Transverse colon (tissue), 4 donors: Measurements from ENCODE around the gene PRRT3. TPM values are rescaled to one million over a fixed set of nuclear protein-coding genes. Genes with fewer than 3 reads are reported as not detected.

ENCODE experiments used
- DNase-seq: peaks from one replicate; pipeline ENCODE4 v3.0.0-alpha.2; 2019
- H3K27ac ChIP-seq, 4 donors: fragments of 200-600 bp; sonication (generic); 2 replicates each; pipeline ENCODE4 v1.5.1; 2016 to 2018; ENCODE audit warnings: inconsistent platforms in 4 of 4
- H3K27me3 ChIP-seq: fragments of 200-600 bp; sonication (generic); 2 replicates; pipeline ENCODE4 v1.5.1; 2017; ENCODE audit warnings: inconsistent platforms
- H3K36me3 ChIP-seq, 4 donors: fragments of 200-600 bp; sonication (generic); 2 replicates each; pipeline ENCODE4 v1.5.1; 2017 to 2019; ENCODE audit warnings: inconsistent platforms in 4 of 4
- H3K4me1 ChIP-seq, 4 donors: fragments of 200-600 bp; sonication (generic); 2 replicates each; pipeline ENCODE4 v1.5.1; 2017 to 2020; ENCODE audit warnings: inconsistent platforms in 4 of 4
- H3K4me3 ChIP-seq, 4 donors: fragments of 200-600 bp; sonication (generic); 1 replicate in 1 of 4; 2 replicates in 3 of 4; pipeline versions ENCODE4 v1.5.1 to v1.6.1; 2017 to 2019; ENCODE audit warnings: inconsistent platforms in 4 of 4
- H3K9me3 ChIP-seq, 2 donors: fragments of 200-600 bp; sonication (generic); 2 replicates each; pipeline ENCODE4 v1.5.1; 2017 to 2019; ENCODE audit warnings: inconsistent platforms in 2 of 2
- CTCF ChIP-seq, 5 experiments: fragments of 200-600 bp in 3 of 5; fragments of 450-650 bp in 2 of 5; sonication (generic) in 3 of 5; IDR thresholded peaks; 1 replicate in 2 of 5; 2 replicates in 3 of 5; pipeline ENCODE4 v1.5.1; 2016 to 2017; ENCODE audit warnings: antibody characterized with exemption in 5 of 5, inconsistent platforms in 3 of 5, mild to moderate bottlenecking in 2 of 5, moderate library complexity in 1 of 5
- EP300 ChIP-seq: sonication (generic); formaldehyde crosslinking; IDR thresholded peaks from one replicate; pipeline ENCODE4 v1.6.1; 2017; ENCODE audit warnings: antibody characterized with exemption, low read depth
- POLR2A ChIP-seq: fragments of 450-650 bp; IDR thresholded peaks from one replicate; pipeline ENCODE4 v1.6.1; 2016; ENCODE audit warnings: antibody characterized with exemption, mild to moderate bottlenecking, moderate library complexity
- POLR2AphosphoS5 ChIP-seq, 3 donors: sonication (generic); formaldehyde crosslinking; IDR thresholded peaks; one replicate each; pipeline ENCODE4 v1.6.1; 2016; ENCODE audit warnings: antibody characterized with exemption in 3 of 3
- WGBS, 2 donors: methylation state at CpG; one replicate each; pipeline ENCODE4 v1.1.5; 2018; ENCODE audit warnings: low coverage in 1 of 2; 5-methylcytosine and 5-hydroxymethylcytosine counted together
- in situ Hi-C, 4 donors: fragments of 200-750 bp; cut with MboI; loops; one replicate each; pipeline versions ENCODE4 v1.15.0 to v1.15.1; 2017; ENCODE audit warnings: low sequenced_read_pairs in 3 of 4, low pct_ligation_motif_present in 1 of 4, low pct_unique_long_range_greater_than_20kb in 1 of 4
- intact Hi-C: fragments of 100-400 bp; cut with DNase I; formaldehyde crosslinking; loops from one replicate; pipeline ENCODE4 v1.15.1; 2023; ENCODE audit warnings: low total_unique reads
- total RNA-seq, 4 donors: library from RNA; depleted of rRNA; stranded (reverse); fragments of >200 nt; gene quantifications; one replicate each; pipeline ENCODE4 v1.1.0, GENCODE V29; 2016

The PRRT3 gene
- total RNA-seq, 4 donors from 2014 or later, result 0.20 to 3.0 (median 1.6) TPM

DNA sequence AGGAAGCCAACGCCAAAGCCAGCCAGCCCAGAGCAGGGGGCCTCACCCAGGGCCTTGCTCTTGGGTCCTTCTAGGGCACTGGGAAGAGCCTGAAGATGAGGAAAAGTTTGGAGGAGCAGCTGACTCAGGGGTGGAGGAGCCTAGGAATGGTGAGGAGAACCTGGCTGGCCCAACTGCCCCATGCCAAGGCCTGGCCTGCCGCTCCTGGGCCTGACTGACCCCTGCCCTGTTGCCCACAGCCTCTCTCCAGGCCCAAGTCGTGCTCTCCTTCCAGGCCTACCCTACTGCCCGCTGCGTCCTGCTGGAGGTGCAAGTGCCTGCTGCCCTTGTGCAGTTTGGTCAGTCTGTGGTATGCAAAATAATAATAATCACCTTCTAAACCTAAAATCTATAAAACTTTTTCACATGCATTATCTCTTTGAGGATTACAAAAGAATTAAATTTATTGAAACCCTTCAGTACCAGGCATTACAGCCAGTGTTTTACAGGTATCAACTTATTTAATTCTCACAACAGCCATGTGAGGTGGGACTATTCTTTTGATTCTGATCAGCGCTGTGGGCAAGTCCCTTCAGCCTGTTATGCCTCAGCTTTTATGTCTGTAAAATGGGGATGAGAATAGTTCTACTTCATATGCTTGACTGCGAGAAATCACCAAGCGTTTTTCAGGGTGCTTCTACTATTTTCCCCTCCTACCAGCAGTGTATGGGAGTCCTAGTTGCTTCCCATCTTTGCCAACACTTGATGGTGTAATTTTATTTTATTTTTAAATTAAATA, 33.8 kb downstream of the PRRT3 start:
- intact Hi-C loops (loop anchor here (10.0 kb wide), 1 partner anchor 74 kb away; the partner anchor contains the start of gene RPUSD3), in situ Hi-C loops (no loop called here)
- Histone ChIP-seq H3K36me3 (no peaks in the 10 kb centered on the region), H3K4me3 (no peak overlapping the region), H3K4me1 (peaks cover 28 to 43% (median 40%) of the 10 kb centered on the region in 4 donors), H3K27ac (peak overlapping the region in 1 of 4 donors; percentile 95), H3K27me3 (no peaks in the 10 kb centered on the region), H3K9me3 (no peaks in the 10 kb centered on the region)
- DNase-seq, result no peak
- TF ChIP-seq POLR2A (no peak), EP300 (no peak)
- WGBS, 2 donors, result 91 to 100% methylated on average over 1 to 8 of the region's 8 CpGs

DNA sequence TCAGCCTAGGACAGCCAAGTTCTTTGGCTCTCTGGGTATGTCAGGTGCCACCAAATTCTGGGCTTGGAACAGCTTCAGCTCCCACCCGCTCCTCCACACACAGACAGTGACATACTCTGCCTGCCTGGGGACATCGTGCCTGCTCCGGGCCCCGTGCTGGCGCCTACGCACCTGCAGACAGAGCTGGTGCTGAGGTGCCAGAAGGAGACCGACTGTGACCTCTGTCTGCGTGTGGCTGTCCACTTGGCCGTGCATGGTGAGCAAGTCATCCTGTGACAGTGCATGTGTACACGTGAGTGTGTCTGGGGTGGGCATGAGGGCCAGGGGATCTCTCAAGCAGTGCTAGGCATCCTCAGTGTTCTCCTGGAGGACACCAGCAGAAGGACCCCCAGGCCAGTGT, 34.4 kb downstream of the PRRT3 start:
- Histone ChIP-seq H3K36me3 (no peaks in the 10 kb centered on the region), H3K9me3 (no peaks in the 10 kb centered on the region), H3K27ac (peak overlapping the region; percentile 90 to 95 (median 92)), H3K4me3 (peak overlapping the region in 2 of 4 donors; percentile 48 to 72), H3K4me1 (peaks cover 28 to 44% (median 40%) of the 10 kb centered on the region in 4 donors), H3K27me3 (no peaks in the 10 kb centered on the region)
- 76% methylated on average over 10 of the region's 10 CpGs; no CpG with 5 or more reads in 1 of the 2 donors for whole genome bisulfite sequencing, 2 donors
- TF ChIP-seq POLR2A (no peak), EP300 (no peak), POLR2AphosphoS5 (IDR thresholded peaks at IDR 0.05) (no peak), CTCF (IDR thresholded peaks at IDR 0.05) (no peak)
- intact Hi-C loops (loop anchor here (10.0 kb wide), 1 partner anchor 73 kb away; the partner anchor contains the start of gene RPUSD3), in situ Hi-C loops (no loop called here)
- no peak for DNase-seq

DNA sequence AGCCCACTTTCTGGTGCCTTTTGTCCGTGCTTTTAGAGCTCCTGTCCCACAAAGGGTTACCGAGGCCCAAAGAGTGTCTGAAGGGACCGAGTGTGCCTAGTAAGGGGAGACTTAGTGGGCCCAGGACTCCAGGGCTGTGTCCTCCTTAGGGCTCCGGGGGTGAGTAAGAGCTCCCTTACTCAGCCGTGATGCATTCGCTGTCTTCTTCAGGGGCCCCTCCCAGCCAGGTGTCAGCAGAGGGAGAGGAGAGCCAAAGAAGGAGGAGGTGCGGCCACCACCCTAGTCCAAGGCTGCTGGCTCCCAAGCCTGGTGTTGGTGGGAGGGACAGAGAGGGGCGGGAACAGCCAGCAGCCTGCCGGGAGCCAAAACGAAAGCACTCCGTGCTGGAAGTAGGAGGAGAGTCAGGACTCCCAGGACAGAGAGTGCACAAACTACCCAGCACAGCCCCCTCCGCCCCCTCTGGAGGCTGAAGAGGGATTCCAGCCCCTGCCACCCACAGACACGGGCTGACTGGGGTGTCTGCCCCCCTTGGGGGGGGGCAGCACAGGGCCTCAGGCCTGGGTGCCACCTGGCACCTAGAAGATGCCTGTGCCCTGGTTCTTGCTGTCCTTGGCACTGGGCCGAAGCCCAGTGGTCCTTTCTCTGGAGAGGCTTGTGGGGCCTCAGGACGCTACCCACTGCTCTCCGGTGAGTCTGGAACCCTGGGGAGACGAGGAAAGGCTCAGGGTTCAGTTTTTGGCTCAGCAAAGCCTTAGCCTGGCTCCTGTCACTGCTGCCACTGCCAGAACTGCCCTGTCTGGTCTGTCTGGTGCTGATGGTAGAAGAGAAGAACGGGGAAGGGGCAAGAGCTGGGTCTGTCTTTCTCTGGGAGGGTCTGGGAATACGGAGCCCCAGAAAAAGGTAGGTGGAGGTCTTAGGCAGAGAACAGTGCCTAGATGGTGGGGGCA, 35.2 kb downstream of the PRRT3 start, which contains the start of gene IL17RC:
Gene IL17RC, plus strand, starts transcription at position 365 of the 947 bp plus-strand sequence. Its CDS starts 218 bp downstream, at position 583.
- no peaks in the 10 kb centered on the region for H3K27me3 ChIP-seq
- no peaks in the 10 kb centered on the region for H3K9me3 ChIP-seq
- H3K36me3 ChIP-seq, result no peaks in the 10 kb centered on the region
- 24 to 60% methylated on average over 1 to 19 of the region's 19 CpGs for WGBS, 2 donors
- H3K4me3 ChIP-seq, result peak within 1 kb of the TSS; percentile 49 to 72 (median 53)
- no peak for TF ChIP-seq CTCF (IDR thresholded peaks at IDR 0.05)
- TF ChIP-seq POLR2A, result peak; percentile 76
- TF ChIP-seq EP300, result no peak
- peak; percentile 71 to 87 (median 85) for TF ChIP-seq POLR2AphosphoS5 (IDR thresholded peaks at IDR 0.05)
- H3K27ac ChIP-seq, result peak within 1 kb of the TSS; percentile 90 to 95 (median 92)
- peak; percentile 92 for DNase-seq
- intact Hi-C loops, result loop anchor here (10.0 kb wide), 1 partner anchor 72 kb away; the partner anchor contains the start of gene RPUSD3
- in situ Hi-C loops, result no loop called here
- H3K4me1 ChIP-seq, result peaks cover 28 to 44% (median 40%) of the 10 kb centered on the region in 4 donors

DNA sequence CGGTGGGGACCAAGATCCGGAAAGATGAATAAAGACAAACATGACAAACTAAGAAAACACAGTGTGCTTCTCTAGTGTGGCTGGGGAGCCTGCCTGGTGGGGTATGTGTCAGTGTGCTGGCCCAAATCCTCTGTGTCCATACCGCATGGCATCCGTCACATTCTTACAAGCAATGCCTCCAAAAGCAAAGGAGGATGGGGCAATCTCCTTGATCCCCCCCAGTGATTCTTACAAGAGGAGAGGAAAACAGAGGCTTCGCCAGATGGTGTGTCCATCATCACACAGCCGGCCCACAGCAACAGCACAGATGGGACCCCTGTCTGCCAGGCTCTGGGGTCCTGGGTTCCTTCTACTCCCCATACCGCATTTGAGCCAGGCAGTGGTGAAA, 35.9 kb downstream of the PRRT3 start:
- no peak for DNase-seq
- H3K9me3 ChIP-seq, result no peaks in the 10 kb centered on the region
- intact Hi-C loops, result loop anchor here (10.0 kb wide), 1 partner anchor 72 kb away; the partner anchor contains the start of gene RPUSD3
- H3K27ac ChIP-seq, result peak overlapping the region; percentile 90 to 95 (median 92)
- peak overlapping the region in 3 of 4 donors; percentile 48 to 72 (median 53) for H3K4me3 ChIP-seq
- in situ Hi-C loops, result no loop called here
- H3K27me3 ChIP-seq, result no peaks in the 10 kb centered on the region
- H3K4me1 ChIP-seq, result peaks cover 28 to 44% (median 40%) of the 10 kb centered on the region in 4 donors
- TF ChIP-seq POLR2A, result no peak
- no peak for TF ChIP-seq POLR2AphosphoS5 (IDR thresholded peaks at IDR 0.05)
- TF ChIP-seq CTCF (IDR thresholded peaks at IDR 0.05), result no peak
- TF ChIP-seq EP300, result no peak
- WGBS, 2 donors, result 50% methylated on average over 7 of the region's 7 CpGs; no CpG with 5 or more reads in 1 of the 2 donors
- no peaks in the 10 kb centered on the region for H3K36me3 ChIP-seq
